Ureter (tissue), 1 donor: ENCODE data around the gene ZFP36L1. TPM values are rescaled to one million over a fixed set of nuclear protein-coding genes. Genes with fewer than 3 reads are reported as not detected.
"Not testable (repeated sequence)": the region's sequence is repeated elsewhere in the genome, so short reads cannot be mapped to it uniquely, and the experiment has no call there.

Experiments used
- DNase-seq: peaks from one replicate; pipeline ENCODE4 v3.0.0-alpha.2; 2020; ENCODE audit warnings: low spot score
- total RNA-seq: library from RNA; stranded (reverse); gene quantifications from one replicate; pipeline ENCODE4 v1.2.4, GENCODE V29; 2023
- donor health status: DM: yes; HTN: yes; CAD: no.

Gene ZFP36L1
- total RNA-seq, 1 donor from 2014 or later = 393 TPM

DNA sequence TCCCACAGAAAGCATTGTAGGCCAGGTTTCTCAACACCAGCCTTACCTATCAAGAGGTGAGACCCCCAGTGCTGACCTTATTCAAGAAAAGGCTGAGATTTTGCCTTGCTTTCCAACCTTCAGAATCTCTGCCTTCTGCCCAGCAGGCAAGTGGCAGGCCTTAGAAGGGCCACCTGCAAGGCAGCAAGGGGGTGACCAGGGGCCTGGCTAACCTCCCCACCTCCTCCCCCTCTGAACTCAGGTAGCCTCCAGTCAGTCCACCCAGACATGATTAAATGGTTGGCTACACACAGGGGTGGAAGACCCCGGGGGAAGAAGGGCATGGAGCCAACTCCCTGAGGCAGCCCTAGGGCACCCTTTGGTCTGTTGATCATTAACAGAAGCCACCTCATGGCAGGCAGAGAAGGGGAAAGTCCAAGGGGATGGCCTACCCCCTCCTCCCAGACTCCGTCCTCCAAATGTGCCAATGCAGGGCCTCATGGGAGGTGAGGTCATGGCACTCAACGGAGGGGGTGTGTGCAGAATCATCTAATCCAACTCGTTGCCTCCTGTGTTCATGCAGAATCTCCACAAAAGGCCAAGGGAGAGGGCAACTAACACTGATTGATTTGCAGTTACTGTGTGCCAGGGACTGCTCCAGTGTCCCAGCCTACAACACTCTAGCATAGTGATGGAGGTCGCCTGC lies 8.5 kb downstream of the ZFP36L1 start:
- peak; percentile 53 for DNase-seq

DNA sequence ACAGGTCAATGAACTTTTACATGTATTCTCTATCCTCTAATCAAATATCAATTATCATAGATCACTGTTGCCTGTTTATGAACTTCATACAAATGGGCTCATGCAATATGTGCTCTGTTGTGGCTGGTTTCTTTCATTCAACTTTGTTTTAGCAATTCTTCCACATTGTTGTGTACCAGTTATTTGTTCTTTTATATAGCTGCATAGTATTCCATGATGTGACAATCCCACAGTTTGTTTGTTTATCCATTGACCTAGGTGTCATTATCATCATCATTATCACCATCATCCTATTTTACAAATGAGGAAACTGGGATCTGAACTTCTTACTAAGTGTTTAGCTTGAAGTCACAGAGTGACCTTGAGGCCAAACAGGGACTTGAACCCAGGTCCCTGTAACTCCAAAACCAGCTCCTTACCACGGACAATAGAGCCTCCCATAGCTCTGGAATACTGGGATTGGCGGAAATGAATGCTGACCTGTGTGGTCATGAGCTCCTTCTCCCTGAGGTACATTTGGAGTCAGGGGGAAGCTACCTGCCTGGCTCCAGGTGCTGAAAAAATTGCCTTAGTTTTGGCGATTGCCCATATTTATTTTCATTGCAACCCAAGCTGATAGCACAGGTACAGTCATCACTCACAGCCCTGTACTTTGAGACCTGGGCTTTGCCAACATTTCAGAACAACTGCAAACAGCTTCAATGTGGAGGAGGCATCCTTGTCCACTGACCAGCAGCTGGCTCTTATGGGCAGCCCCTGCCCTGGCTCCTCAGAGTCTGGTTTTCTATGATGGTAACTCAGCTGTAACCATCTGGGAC lies 9.2 kb downstream of the ZFP36L1 start:
- peak; percentile 39 for DNase-seq

DNA sequence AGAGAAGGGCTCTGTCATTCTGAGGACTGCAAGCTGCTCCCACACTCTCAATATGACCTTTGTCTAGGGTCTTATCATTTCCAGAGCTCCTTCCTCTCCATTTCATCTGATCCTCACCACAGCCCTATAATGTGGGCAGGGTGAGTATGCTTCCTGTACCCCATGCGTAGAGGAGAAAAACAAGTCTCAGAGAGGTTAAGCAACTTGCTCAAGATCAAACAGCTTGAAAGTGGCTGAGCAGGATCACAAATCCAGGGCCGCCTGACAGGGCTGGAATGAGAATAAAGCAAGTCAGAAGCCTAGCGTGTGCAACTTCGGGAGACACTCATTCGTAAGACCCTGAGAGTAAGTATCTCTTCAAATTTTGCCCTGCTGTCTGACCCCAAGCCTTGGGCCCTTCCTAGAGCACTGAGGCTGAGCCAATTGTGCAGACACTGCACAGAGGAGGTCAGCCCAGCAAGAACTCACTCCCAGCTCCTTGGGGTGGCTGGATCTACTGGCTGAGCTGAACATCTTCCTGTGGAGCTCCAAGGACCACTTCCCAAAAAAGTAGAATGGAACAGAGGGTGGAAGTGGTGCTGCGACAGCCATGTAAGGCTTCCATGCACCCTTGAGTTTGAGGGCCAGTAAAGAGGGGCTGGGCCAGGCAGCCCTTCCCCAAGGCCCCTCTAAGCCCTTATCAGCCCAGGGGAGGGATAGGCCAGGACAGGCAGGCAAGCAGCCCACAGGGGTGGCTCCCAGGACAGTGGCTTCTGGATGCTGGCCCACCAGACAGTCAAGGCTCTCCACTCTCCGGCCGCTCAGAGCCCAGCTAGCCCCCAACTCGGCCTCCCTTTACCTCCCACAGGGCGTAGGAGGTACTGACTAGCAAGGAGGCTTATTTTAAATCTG lies 10.5 kb downstream of the ZFP36L1 start:
- DNase-seq = peak; percentile 40

DNA sequence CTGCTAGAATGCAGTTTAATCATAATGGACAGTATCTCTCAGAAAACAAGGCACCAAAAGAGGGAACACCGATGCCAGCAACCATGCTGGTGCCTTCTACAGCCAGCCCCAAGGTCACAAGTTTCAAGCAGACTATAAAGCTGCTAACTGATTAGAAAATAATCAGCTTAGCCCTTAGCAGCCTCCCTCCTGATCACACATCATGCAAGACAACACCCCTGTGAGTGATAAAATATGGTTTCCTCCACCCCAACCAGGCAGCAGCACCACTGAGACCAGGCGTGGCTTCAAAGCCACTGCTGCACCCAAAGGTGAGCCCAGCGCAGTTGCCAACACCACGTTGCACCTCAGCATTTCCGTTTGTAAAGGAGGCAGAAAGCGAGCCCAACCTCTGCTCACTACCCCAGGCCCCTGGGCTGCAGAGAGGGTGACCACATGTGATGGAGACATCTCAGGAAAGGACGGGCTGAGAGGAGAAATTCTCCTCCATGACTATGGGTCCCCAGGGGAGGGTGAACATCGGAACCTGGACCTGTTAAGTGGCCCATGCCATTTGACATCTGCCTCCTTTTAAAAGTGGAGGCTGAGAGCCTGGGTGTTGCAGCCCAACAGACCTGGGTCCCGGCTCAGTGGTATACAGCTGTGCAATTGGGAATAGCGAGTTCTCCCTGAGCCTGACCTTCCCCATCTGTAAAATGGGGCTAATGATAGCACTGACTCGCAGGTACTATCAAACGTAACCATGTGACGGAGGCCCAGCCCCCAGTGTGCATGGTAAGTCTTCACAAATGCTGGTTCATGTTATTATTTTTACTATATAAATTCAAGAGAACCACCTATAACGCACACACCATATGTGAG lies 11.5 kb downstream of the ZFP36L1 start:
- peak; percentile 59 for DNase-seq

DNA sequence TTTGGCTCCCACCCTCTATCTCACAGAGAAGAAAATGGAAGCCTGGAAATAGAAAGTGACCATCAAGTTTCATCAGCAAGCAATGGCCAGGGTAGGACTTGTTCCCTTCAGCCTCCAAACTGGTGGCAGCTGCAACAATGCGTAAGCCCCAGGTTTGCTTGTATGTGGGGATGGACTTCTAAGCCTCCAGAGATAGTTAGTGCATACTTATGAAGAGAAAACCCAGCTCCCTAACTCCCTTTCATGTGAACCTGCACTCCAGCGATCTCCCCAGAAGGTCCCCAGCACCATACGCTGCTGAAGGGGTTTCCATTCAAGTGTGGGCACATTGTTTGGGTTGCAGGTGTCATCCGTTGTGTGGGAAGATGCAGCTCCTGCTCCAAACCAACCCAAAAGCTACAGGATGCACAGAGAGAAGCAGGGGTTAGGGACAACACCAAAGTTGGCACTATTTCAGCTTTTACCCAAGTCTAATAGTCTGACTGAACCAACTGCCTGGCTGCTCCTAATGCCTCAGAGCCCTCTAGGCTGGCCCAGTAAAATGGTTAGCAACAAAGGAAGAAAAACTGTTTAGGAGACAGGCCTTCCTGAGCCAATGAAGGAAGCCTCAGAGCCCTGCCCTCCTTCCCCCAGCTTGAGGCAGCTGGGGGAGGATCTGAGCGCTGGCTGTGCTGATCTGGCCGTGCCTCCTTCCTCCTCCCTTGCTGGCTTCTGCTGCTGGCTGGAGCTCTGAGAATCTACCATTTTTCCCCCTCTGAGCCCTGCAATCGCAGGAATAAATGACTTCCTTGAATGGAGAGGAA lies 12.3 kb downstream of the ZFP36L1 start:
- DNase-seq = peak; percentile 77

DNA sequence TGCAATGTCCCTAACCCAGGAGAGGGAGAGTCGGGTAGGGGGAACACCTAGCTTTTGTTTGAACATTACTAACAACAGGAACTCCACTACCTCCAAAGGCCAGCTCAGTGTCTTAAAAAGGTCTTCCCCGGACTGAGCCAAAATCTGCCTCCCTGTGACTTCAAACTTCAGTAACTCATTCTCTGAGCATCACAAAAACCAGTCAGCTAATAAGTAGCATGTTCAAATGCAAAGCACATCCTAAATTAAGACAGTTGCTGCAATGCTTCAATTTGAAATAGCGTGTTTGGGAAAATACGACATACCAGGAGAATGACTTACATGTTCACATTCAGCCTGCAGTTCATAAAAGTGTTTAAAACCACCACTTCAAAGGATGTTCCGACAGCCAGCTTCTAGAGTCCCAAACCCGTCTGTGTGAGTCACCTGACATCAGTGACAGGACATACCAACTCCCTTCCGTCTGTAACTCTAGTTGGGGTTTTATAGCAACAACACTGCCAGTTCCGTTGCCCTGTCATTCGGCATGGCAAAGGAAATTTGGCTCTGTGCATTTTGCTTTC lies 13.0 kb downstream of the ZFP36L1 start:
- peak; percentile 43 for DNase-seq

DNA sequence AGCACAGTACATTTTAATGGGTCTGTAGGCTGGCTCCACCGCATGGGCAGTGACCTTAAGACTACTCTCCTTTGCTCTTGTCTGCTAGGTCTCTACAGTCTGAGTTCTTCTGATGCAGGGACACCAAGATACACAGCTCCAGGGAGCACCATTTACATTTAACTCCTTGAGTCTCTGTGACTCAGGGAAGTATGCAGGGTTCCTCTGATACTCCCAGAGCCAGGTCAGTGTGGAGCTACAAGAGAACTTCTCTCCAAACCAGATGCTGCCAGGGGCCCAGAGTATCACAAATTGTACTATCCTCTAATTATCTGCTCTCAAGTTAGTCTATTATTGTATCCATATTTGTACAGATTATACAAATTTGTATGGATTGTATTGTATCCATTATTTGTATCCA lies 15.2 kb downstream of the ZFP36L1 start:
- DNase-seq = peak; percentile 32

DNA sequence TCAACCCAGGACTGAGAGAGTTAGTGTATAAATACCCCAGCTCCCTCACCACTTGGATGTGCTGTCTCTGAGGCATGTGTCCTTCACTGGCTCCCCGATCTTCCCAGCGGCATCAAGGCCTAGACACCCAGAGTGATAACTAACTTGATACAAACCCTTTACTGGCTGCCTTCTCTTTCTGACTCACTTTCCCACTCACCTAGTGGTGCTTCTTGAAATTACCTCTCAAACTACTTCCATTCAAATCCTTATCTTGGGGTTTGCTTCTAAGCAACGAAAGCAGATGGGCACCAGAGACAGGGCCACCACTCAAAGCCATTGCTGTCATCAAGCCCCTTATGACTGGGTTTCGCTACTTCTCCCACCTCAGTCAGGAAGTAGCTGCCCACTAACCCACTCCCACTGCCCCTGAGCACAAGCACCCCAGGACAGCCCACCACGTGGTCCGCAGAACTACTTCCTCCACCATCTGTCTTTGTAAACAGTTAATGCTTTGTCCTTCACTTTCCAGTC lies 17.2 kb downstream of the ZFP36L1 start:
- DNase-seq = no peak

DNA sequence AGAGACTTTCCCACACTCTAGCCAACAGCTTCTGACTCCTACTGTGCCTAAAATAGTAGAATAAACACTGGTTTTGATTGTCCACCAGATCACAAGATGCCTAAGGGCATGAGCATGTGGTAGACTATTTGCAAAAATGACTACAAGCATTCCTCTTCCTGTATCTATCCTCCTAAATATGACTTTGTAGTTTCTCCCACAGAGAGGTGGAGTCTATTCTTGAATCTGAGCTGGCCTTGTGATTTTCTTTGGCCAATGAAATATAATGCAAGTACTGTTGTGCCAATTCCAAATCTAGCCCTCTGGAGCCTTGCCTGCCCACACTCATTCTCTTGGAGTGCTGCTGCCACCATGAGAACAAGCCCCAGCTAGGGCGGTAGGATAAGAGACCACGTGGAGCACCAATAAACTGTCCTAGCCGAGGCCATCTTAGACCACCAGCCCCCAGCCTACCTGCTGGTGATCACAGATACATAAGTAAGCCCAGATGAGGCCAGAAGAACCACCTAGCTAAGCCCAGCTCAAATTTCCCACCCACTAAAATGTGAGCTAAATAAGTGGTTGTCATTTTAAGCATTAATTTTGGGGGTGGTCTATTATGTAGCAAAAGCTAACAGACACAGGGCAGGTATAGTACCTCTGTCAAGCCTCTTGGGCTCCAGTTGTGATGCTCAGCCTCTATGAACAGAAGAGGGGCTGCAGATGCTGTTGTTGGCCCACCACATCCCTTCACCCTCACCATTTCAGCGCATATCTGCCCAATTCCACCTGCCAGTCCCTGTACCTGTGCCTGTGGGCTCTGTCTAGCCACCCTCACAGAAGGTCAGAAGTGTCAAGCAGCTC lies 17.9 kb downstream of the ZFP36L1 start:
- no peak for DNase-seq

DNA sequence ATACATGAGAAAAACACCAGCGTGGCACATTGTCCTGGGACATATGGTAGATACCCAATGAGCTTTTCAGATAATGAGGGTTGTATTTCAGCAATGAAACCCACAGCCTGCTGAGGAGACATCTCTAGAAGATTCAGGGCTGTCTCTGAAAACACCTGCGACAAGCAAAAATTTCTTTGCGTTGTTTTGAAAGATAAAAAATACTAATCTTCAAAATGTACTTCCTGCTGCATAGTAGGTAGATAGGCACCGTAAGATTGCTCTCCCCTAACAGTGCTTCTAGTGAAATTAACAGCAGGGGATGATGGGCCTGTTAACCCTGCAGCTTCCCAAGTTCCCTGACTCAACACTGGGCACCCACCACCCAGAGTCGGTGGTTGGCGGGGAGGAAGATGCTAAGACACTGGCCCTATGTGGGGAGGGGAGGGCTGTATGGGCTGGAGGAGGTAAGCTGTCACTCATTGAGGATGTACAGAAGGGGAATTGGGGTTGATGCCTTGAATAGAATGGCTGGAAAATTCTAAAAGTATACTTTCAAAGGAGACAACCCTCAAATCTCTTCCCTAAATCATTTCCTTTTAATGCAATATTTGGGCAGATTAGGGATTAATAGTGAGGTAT lies 20.0 kb downstream of the ZFP36L1 start:
- DNase-seq = no peak

DNA sequence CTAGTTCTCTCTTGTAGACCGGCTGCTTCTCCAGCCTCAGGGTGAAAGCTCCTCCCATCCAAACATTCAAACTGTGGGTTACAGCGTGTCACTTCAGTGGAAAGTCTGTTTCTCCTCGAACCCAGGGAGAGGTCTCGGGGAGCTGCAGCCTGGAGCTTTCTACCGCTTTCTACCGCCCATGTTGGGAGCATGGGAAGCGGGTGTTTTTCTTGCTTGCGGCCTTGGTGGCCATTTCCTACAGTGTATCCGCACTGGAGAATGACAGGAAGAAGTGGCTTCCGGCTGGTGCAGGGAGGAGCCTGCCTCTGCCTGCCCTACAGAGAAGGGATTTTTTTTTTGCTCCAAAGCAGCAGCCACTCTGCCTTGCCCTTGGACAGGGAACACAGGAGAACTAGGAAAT lies 21.2 kb downstream of the ZFP36L1 start:
- no peak for DNase-seq

DNA sequence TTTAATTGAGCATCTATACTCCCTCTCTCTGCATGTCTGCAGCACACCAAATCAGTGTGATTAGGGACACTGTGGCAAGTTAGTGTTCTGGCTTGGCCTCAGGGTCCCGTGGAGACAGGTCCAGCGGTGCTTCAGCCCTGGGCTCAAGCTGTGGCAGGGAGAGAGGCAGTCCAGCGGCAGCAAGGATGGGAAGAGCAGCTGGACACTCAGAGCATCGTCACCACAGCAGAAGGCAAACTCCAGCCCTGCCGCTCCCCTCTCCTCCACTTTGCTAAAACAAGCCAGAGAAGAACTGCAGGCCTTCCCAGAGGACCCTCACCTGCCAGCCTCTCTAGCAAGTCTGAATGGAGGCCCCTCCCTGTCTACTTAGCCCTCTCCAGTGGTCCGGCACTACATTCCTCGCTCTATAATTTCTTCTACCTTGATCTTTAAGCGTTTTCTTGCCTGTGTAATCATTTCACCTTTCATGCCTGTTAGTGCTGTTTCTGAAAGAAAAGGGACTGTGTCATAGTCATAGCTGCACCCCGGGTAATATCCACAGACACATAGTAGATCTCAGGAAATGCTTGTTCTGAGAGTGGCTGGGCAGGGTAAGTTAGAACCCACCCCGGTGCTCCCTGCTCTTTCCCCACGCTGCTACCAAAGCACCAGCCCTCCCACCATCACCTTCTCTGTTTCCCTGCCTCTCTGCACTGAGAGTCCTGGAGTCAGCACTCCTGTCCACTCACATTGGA lies 22.1 kb downstream of the ZFP36L1 start:
- no peak for DNase-seq

DNA sequence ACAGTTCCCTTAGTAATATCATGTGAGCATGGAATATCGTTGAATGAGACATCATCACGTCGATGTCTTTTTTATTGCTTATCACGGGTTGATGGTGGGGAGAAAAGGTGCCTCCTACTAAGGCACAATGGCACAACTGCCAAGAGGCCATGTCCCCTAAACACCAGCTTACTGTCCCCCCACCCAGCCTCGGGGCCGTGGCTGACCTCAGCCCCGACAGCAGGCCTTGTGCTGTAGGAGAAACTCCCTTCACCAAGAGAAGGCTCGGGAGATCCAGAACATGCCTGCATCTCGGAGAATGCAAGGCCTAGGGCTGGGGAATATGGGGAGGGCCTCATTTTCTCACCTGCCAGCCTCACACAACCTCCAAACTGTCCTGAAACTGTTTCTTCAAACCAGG lies 22.8 kb downstream of the ZFP36L1 start:
- no peak for DNase-seq

DNA sequence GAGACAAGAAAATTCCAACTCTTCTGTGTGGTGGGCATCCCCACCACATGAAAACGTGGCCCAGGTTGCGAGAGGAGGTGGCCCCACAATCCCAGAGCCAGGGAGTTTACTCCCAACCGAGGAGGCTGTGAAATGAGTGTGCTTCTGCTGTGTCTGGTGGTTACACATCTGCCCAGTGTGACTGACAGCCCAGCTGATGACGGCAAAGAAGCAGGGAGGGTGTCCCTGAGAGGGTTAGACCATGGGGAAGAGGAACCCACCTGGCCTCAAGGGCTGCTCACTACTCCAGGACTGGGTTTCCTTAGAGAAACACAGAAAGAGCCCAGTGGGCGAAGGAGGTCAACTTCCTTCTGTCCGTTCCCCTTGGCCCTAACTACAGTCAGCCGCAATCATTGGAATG lies 24.6 kb downstream of the ZFP36L1 start:
- no peak for DNase-seq

DNA sequence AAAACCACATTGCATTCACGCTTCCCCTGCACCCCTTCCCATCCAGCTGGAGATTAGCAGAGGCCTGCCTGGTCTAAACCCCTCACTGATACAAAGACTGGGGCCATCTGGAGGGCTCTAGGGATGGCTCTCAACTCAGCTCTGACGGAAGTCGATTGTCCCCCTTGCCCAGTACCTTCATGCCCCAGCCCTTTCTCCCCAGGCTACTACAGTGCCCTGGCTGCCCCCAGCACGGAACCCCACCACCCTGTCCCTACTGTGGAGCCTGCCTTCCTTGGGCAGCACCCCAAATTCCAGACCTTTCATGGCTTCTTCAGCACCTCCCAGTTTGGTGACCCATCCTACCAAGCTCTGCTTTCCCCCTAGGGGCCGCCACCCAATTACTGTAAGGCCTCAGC lies 25.6 kb downstream of the ZFP36L1 start:
- DNase-seq = no peak

DNA sequence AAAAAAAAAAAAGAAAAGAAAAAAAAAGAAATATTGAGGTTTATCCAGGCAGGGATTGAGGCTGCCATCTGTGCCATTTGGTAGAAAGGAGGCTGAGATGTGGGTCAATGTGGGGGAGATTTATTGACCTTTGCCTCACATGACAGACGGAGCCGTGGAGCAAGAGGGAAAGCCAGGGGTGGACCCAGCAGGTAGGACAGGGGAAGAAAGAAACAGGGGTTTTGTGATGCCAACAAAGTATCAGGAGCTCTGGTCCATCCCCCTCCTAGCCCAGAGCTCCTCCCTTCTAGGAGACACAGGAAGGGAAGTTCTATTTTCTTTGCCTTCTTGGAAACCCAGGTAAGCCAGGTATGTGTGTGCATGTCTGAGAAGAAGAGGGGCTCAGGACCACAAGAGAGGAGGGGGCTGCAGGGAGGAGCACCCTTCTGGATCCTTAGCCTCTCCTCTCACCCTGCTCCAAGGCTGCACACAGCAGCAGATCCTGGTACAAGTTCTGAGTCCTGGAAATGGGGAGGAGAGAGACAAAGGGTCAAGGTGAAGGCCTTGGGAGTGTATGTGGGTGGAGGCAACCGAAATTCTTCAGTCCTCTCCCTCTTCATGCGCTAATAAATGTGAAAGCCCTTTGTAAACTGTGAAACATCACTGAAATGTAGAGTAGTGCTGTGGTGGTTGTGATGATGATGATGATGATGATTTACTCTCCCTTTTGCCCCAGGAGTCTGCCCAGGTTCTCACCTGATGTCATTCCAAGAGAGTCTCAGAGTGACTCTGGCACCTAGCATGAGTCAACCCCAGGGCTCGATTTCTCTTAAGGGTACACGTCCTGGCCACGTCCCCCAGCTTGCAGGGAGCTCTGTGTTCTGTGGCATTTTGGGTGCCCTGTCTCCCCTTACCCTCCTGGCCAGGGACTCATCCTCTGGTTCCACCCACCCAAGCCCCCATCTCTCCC lies 26.3 kb downstream of the ZFP36L1 start:
- no peak for DNase-seq

DNA sequence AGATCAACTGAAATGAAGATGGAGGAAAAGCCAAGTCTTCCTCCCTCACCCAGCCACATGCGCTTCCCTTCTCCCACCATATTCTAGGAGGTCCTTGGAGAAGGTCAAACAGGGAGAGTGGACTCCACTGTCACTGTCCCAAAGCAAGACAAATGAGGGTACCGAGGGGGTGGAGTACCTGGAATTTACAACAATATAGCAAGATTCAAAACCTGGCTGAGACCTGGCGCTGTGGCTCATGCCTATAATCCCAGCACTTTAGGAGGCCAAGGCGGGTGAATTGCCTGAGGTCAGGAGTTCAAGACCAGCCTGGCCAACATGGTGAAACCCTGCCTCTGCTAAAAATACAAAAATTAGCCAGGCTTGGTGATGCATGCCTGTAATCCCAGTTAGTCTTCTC lies 29.0 kb downstream of the ZFP36L1 start:
- DNase-seq = not testable (repeated sequence)
